Osteocyte (in vitro differentiated cells): Measurements from ENCODE around the gene ELOVL3. TPM values are rescaled to one million over a fixed set of nuclear protein-coding genes. Genes with fewer than 3 reads are reported as not detected.

Source experiments
- DNase-seq: peaks from one replicate; pipeline ENCODE4 v3.0.0; 2021; ENCODE audit warnings: mixed read lengths; ENCODE audit not compliant: unreplicated experiment; ENCODE audit errors: extremely low spot score
- H3K27ac Mint-ChIP-seq: one replicate; pipeline ENCODE4 v1.8.0; 2021; ENCODE audit warnings: mild to moderate bottlenecking, mixed read lengths; ENCODE audit not compliant: unreplicated experiment
- H3K27me3 Mint-ChIP-seq: one replicate; pipeline ENCODE4 v1.8.0; 2021; ENCODE audit warnings: mixed read lengths; ENCODE audit not compliant: unreplicated experiment
- H3K36me3 Mint-ChIP-seq: one replicate; pipeline ENCODE4 v1.8.0; 2021; ENCODE audit warnings: mixed read lengths; ENCODE audit not compliant: unreplicated experiment
- H3K4me1 Mint-ChIP-seq: one replicate; pipeline ENCODE4 v1.8.0; 2021; ENCODE audit warnings: mixed read lengths; ENCODE audit not compliant: unreplicated experiment
- H3K4me3 Mint-ChIP-seq: one replicate; pipeline ENCODE4 v1.8.0; 2021; ENCODE audit warnings: mild to moderate bottlenecking, moderate library complexity, mixed read lengths; ENCODE audit not compliant: unreplicated experiment
- H3K9me3 Mint-ChIP-seq: one replicate; pipeline ENCODE4 v1.8.0; 2021; ENCODE audit warnings: mixed read lengths; ENCODE audit not compliant: unreplicated experiment
- CTCF ChIP-seq: fragments of 200-600 bp; sonication (generic); IDR thresholded peaks from 2 replicates; pipeline ENCODE4 v1.5.0; 2021; ENCODE audit warnings: antibody characterized with exemption, mild to moderate bottlenecking, moderate library complexity
- total RNA-seq: library from RNA; stranded (reverse); gene quantifications from 2 replicates; pipeline ENCODE4 v1.2.1, GENCODE V29; 2021

Gene ELOVL3
- total RNA-seq, 1 donor from 2014 or later: not detected

GRCh38 chr10:102240467-102241031 is 14.4 kb downstream of the ELOVL3 start:
- Mint-ChIP-seq H3K36me3 (no peaks in the 10 kb centered on the region), H3K9me3 (no peaks in the 10 kb centered on the region), H3K27me3 (peaks cover 42% of the 10 kb centered on the region), H3K4me1 (peaks cover 19% of the 10 kb centered on the region), H3K4me3 (peak overlapping the region; percentile 71), H3K27ac (no peak overlapping the region)
- no peak for TF ChIP-seq CTCF
- DNase-seq: no peak

GRCh38 chr10:102241032-102241443 is 14.9 kb downstream of the ELOVL3 start:
- no peaks in the 10 kb centered on the region for H3K36me3 Mint-ChIP-seq
- peaks cover 37% of the 10 kb centered on the region for H3K27me3 Mint-ChIP-seq
- H3K4me1 Mint-ChIP-seq: peaks cover 20% of the 10 kb centered on the region
- H3K27ac Mint-ChIP-seq: no peak overlapping the region
- H3K4me3 Mint-ChIP-seq: peak overlapping the region; percentile 71
- no peaks in the 10 kb centered on the region for H3K9me3 Mint-ChIP-seq
- TF ChIP-seq CTCF: no peak
- DNase-seq: no peak

- DNase-seq: peak; percentile 97
- Mint-ChIP-seq H3K36me3 (no peaks in the 10 kb centered on the region), H3K4me1 (peaks cover 25% of the 10 kb centered on the region), H3K4me3 (peak within 1 kb of the TSS; percentile 85), H3K27ac (peak within 1 kb of the TSS; percentile 57), H3K27me3 (peaks cover 33% of the 10 kb centered on the region), H3K9me3 (no peaks in the 10 kb centered on the region)
- TF ChIP-seq CTCF: no peak
Observed at GRCh38 chr10:102241444-102242117, 15.5 kb downstream of the ELOVL3 start, which contains the start of gene PITX3. Gene PITX3 (minus strand): TSS chr10:102241512. CDS start chr10:102232080, 9,432 bp downstream.

- H3K4me3 Mint-ChIP-seq: peak overlapping the region; percentile 85
- no peaks in the 10 kb centered on the region for H3K9me3 Mint-ChIP-seq
- peaks cover 30% of the 10 kb centered on the region for H3K4me1 Mint-ChIP-seq
- H3K27ac Mint-ChIP-seq: peak overlapping the region; percentile 57
- H3K27me3 Mint-ChIP-seq: peaks cover 30% of the 10 kb centered on the region
- no peak for DNase-seq
- no peaks in the 10 kb centered on the region for H3K36me3 Mint-ChIP-seq
- no peak for TF ChIP-seq CTCF
Observed at GRCh38 chr10:102242118-102242485, 16.0 kb downstream of the ELOVL3 start.

GRCh38 chr10:102243309-102243708 is 17.2 kb downstream of the ELOVL3 start:
- Mint-ChIP-seq H3K4me3 (peak overlapping the region; percentile 27), H3K4me1 (peaks cover 42% of the 10 kb centered on the region), H3K27me3 (peaks cover 22% of the 10 kb centered on the region), H3K36me3 (no peaks in the 10 kb centered on the region), H3K9me3 (no peaks in the 10 kb centered on the region), H3K27ac (no peak overlapping the region)
- no peak for DNase-seq
- TF ChIP-seq CTCF: no peak
